PC-3 (cell line): Measurements from ENCODE around the gene AOAH. TPM values are rescaled to one million over a fixed set of nuclear protein-coding genes. Genes with fewer than 3 reads are reported as not detected.

Experiments used
- ATAC-seq: fragments of 200-7000 bp; cut with Tn5 transposase; 2 replicates; pipeline ENCODE4 v1.9.1; 2020; ENCODE audit warnings: mild to moderate bottlenecking, moderate library complexity
- BruUV-seq: library from RNA; stranded (reverse); fragments of 400-500 nt; replicated peaks from 2 replicates; lab custom pipeline; 2021; lab: Mats Ljungman, UMichigan
- CTCF ChIA-PET: fragments of 300-600 bp; sonication (Branson Sonifier 250); formaldehyde crosslinking; loops from one replicate; lab custom pipeline; 2022; ENCODE audit warnings: antibody characterized with exemption; lab: Charles Lee
- POLR2A ChIA-PET: fragments of 300-600 bp; sonication (Branson Sonifier 250); formaldehyde crosslinking; loops from one replicate; lab custom pipeline; 2022; ENCODE audit warnings: antibody characterized with exemption; ENCODE audit not compliant: unreplicated experiment; lab: Charles Lee
- DNase-seq: peaks from one replicate; pipeline ENCODE4 v3.0.0-alpha.2; 2015
- H2AFZ ChIP-seq: fragments of 300-600 bp; sonication (generic); 2 replicates; pipeline ENCODE4 v1.6.0; 2016; ENCODE audit warnings: antibody characterized with exemption, low read length
- H3F3A ChIP-seq: fragments of 300-600 bp; sonication (generic); one replicate; pipeline ENCODE4 v1.6.0; 2017; ENCODE audit warnings: antibody characterized with exemption, low read length, control low read depth, mild to moderate bottlenecking; ENCODE audit not compliant: unreplicated experiment
- H3K27ac ChIP-seq: fragments of 300-600 bp; sonication (generic); 2 replicates; pipeline ENCODE4 v1.5.1; 2016; ENCODE audit warnings: mild to moderate bottlenecking, low read length
- H3K27me3 ChIP-seq: fragments of 300-600 bp; sonication (generic); 2 replicates; pipeline ENCODE4 v1.6.1; 2016; ENCODE audit warnings: low read length, mixed read lengths
- H3K36me3 ChIP-seq: fragments of 300-600 bp; sonication (generic); 2 replicates; pipeline ENCODE4 v1.6.1; 2016; ENCODE audit warnings: low read depth, mixed run types, low read length, mixed read lengths
- H3K4me1 ChIP-seq: fragments of 300-600 bp; sonication (generic); 2 replicates; pipeline ENCODE4 v1.5.1; 2016; ENCODE audit warnings: low read length; ENCODE audit not compliant: insufficient read depth
- H3K4me2 ChIP-seq: fragments of 300-600 bp; sonication (generic); 2 replicates; pipeline ENCODE4 v1.6.0; 2016; ENCODE audit warnings: low read length
- H3K4me3 ChIP-seq: fragments of 300-600 bp; sonication (generic); 2 replicates; pipeline ENCODE4 v1.5.1; 2016; ENCODE audit warnings: mild to moderate bottlenecking, low read length, mixed read lengths
- H3K79me2 ChIP-seq: fragments of 300-600 bp; sonication (generic); 2 replicates; pipeline ENCODE4 v1.6.1; 2017; ENCODE audit warnings: low read length, mixed read lengths
- H3K9ac ChIP-seq: fragments of 300-600 bp; sonication (generic); 2 replicates; pipeline ENCODE4 v1.6.0; 2016; ENCODE audit warnings: mild to moderate bottlenecking, low read length
- H3K9me2 ChIP-seq: fragments of 300-600 bp; sonication (generic); replicated peaks from 2 replicates; pipeline ENCODE4 v1.6.1; 2016; ENCODE audit warnings: mixed run types, low read length, mixed read lengths
- H3K9me3 ChIP-seq: fragments of 300-600 bp; sonication (generic); 2 replicates; pipeline ENCODE4 v1.6.1; 2016; ENCODE audit warnings: low read length, mixed read lengths
- H4K20me1 ChIP-seq: fragments of 300-600 bp; sonication (generic); 2 replicates; pipeline ENCODE4 v1.6.1; 2016; ENCODE audit warnings: low read length, mixed read lengths
- EZH2 ChIP-seq: fragments of 300-600 bp; sonication (generic); IDR thresholded peaks from one replicate; pipeline ENCODE4 v1.6.1; 2017; ENCODE audit warnings: antibody characterized with exemption, mild to moderate bottlenecking, low read length; ENCODE audit not compliant: unreplicated experiment
- EZH2phosphoT487 ChIP-seq: fragments of 300-600 bp; sonication (generic); IDR thresholded peaks from 2 replicates; pipeline ENCODE4 v1.6.1; 2018; ENCODE audit warnings: mild to moderate bottlenecking, antibody characterized with exemption, low read length, borderline replicate concordance
- intact Hi-C: fragments of 100-400 bp; cut with micrococcal nuclease; formaldehyde crosslinking; loops from 2 replicates; pipeline ENCODE4 v1.9.0; 2023
- total RNA-seq: library from RNA; depleted of rRNA; stranded (reverse); fragments of >200 nt; gene quantifications from 2 replicates; pipeline ENCODE4 v1.2.3, GENCODE V29; 2014
- TF ChIP-seq, protein P1 (sequence below): fragments of 300-600 bp; sonication (generic); conservative IDR thresholded peaks from 2 replicates; pipeline ENCODE4 v1.5.1; 2017; ENCODE audit warnings: antibody characterized with exemption, low read depth, mild to moderate bottlenecking, low read length

Gene AOAH
- total RNA-seq, 1 experiment from 2014 or later: not detected

GRCh38 chr7:36591636-36592035 lies 132.7 kb downstream of the AOAH start:
- CTCF ChIA-PET: no interaction called here
- Histone ChIP-seq H3K27ac (no peak overlapping the region), H3K4me2 (no peak overlapping the region), H3K4me3 (no peak overlapping the region), H3K9ac (no peak overlapping the region), H2AFZ (no peak overlapping the region), H3K27me3 (peaks cover 7% of the 10 kb centered on the region; the same call in 1 of the 2 replicates), H3F3A (no peaks in the 10 kb centered on the region), H4K20me1 (no peaks in the 10 kb centered on the region), H3K36me3 (no peaks in the 10 kb centered on the region), H3K79me2 (no peaks in the 10 kb centered on the region), H3K9me3 (no peaks in the 10 kb centered on the region), H3K4me1 (peaks cover 4% of the 10 kb centered on the region), H3K9me2 (no peaks in the 10 kb centered on the region)
- intact Hi-C loops: no loop called here
- no peak for TF ChIP-seq EZH2phosphoT487
- TF ChIP-seq, protein P1, sequence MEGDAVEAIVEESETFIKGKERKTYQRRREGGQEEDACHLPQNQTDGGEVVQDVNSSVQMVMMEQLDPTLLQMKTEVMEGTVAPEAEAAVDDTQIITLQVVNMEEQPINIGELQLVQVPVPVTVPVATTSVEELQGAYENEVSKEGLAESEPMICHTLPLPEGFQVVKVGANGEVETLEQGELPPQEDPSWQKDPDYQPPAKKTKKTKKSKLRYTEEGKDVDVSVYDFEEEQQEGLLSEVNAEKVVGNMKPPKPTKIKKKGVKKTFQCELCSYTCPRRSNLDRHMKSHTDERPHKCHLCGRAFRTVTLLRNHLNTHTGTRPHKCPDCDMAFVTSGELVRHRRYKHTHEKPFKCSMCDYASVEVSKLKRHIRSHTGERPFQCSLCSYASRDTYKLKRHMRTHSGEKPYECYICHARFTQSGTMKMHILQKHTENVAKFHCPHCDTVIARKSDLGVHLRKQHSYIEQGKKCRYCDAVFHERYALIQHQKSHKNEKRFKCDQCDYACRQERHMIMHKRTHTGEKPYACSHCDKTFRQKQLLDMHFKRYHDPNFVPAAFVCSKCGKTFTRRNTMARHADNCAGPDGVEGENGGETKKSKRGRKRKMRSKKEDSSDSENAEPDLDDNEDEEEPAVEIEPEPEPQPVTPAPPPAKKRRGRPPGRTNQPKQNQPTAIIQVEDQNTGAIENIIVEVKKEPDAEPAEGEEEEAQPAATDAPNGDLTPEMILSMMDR: no peak
- TF ChIP-seq EZH2: no peak
- no peak for DNase-seq
- BruUV-seq: no TSS peak
- no peak for ATAC-seq
- POLR2A ChIA-PET: no interaction called here

GRCh38 chr7:36589391-36589790 lies 134.9 kb downstream of the AOAH start:
- no peaks in the 10 kb centered on the region for H3K9me3 ChIP-seq
- ChIA-PET CTCF (no interaction called here), POLR2A (no interaction called here)
- no TSS peak for BruUV-seq
- no peaks in the 10 kb centered on the region for H3K36me3 ChIP-seq
- no peaks in the 10 kb centered on the region for H3K9me2 ChIP-seq
- no peak overlapping the region for H2AFZ ChIP-seq
- H3K27ac ChIP-seq: no peak overlapping the region
- H3K27me3 ChIP-seq: peaks cover 7% of the 10 kb centered on the region; the same call in 1 of the 2 replicates
- DNase-seq (no peak), ATAC-seq (no peak)
- H4K20me1 ChIP-seq: no peaks in the 10 kb centered on the region
- H3K4me2 ChIP-seq: no peak overlapping the region
- intact Hi-C loops: no loop called here
- no peak for TF ChIP-seq EZH2
- TF ChIP-seq, protein P1: no peak
- no peak for TF ChIP-seq EZH2phosphoT487
- H3K79me2 ChIP-seq: no peaks in the 10 kb centered on the region
- no peak overlapping the region for H3K4me3 ChIP-seq
- H3K4me1 ChIP-seq: no peaks in the 10 kb centered on the region
- no peaks in the 10 kb centered on the region for H3F3A ChIP-seq
- no peak overlapping the region for H3K9ac ChIP-seq

DNA sequence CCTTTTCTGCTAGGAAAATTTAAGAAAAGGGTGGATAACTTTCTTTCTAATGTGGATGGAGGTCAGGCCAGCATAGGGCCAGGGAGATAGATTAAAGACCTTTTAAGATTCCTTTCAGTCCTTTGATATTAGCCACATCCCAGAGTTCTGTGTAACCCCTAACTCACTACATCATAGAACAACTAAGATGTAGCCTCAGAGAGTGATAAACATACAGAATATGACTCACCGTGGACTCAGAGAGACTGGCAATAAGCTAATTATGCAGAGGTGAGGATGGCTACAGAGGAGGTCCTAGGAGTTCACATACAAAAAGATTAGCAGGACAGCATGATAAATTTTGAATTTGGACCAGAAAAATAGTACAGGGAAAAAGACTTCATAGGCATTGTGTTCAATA lies 141.0 kb downstream of the AOAH start:
- Histone ChIP-seq H3F3A (no peaks in the 10 kb centered on the region), H3K27ac (no peak overlapping the region), H3K36me3 (no peaks in the 10 kb centered on the region), H3K4me1 (no peaks in the 10 kb centered on the region), H4K20me1 (no peaks in the 10 kb centered on the region), H3K27me3 (no peaks in the 10 kb centered on the region), H3K4me2 (no peak overlapping the region), H3K9me3 (no peaks in the 10 kb centered on the region), H3K4me3 (no peak overlapping the region), H3K9me2 (no peaks in the 10 kb centered on the region), H3K79me2 (no peaks in the 10 kb centered on the region), H2AFZ (no peak overlapping the region), H3K9ac (no peak overlapping the region)
- intact Hi-C loops: no loop called here
- ATAC-seq (no peak), DNase-seq (peak; percentile 29)
- no TSS peak for BruUV-seq
- TF ChIP-seq, protein P1: no peak
- TF ChIP-seq EZH2: no peak
- ChIA-PET CTCF (no interaction called here), POLR2A (no interaction called here)
